ENCODE data around the gene GAL3ST2.
"Not testable (repeated sequence)": the region's sequence is repeated elsewhere in the genome, so short reads cannot be mapped to it uniquely, and the experiment has no call there.

The GAL3ST2 gene

DNA sequence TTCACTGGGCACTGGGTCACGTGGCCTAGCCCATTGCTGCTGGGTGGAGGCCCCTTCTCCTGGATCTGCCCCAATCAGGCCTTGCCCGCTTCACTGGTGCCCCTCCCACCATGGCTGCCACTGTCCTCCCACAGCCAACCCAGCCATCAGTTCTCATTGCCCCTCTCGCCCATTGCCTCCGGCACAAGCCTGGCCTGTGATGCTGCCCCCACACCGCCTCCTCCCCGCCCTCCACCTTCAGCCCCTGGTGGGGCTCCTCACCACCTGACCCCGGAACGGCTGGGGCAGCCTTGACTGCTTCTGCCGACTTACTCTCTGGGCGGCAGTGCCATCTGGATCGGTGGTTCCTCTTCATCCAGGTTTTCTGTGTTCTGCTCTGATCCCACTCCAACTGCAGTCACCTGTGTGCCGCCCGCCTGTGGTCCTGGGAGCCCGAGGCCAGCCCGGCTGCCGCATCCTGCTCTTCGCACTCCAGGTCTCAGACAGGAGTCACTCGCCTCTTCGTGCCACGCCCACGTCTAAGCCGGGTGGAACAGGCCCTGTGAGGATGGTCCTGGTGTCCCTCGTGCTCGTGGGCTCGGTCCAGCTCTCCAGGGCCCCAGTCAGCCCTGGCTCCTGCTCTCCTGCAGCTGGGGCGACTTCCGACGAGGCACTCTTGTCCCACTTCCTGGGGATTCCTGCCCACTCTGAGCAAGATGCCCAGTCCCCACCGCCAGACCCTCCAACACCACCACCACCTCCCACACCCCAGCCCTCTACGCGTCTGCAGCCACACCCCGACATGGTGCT lies 28.0 kb upstream of the GAL3ST2 start:
- no peak for DNase-seq

- DNase-seq, result no peak
Observed at GRCh38 chr2:241750076-241750840, 26.4 kb upstream of the GAL3ST2 start.

GRCh38 chr2:241751152-241751551 lies 25.5 kb upstream of the GAL3ST2 start:
- no peak for DNase-seq

DNA sequence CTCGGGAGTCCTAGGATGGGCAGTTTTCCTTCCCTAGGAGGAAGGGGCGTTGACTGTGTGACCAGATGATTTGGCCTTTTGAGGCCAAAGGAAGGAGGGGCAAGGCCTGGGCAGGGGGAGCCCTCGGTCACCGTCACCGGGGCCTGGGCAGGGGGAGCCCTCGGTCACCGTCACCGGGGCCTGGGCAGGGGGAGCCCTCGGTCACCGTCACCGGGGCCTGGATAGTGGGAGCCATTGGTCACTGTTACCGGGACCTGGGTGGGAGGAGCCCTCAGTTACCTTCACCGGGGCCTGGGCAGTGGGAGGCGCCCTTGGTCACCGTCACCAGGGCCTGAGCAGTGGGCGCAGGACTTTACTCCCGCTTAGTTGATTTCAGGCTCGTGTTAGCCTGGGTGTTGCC lies 24.8 kb upstream of the GAL3ST2 start:
- no peak for DNase-seq

DNA sequence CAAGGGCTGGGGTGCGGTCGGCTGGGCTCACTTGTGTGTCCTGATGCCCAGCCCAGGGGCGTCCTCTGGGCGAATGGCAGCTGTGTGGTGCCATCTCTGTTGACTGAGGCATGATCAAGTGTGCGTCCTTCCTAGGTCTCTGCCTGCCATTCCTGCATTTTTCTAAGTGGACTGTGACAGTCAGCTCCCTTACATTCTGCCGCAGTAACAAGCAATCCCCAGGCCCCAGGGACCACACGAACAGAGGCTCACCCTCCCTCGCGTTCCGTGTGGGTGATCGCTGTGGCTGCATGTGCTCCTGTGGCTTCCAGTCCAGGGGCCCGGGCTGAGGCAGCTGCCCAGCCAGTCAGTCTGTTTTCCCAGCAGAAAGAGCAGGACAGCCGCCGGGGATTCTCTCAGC lies 24.4 kb upstream of the GAL3ST2 start:
- no peak for DNase-seq

DNA sequence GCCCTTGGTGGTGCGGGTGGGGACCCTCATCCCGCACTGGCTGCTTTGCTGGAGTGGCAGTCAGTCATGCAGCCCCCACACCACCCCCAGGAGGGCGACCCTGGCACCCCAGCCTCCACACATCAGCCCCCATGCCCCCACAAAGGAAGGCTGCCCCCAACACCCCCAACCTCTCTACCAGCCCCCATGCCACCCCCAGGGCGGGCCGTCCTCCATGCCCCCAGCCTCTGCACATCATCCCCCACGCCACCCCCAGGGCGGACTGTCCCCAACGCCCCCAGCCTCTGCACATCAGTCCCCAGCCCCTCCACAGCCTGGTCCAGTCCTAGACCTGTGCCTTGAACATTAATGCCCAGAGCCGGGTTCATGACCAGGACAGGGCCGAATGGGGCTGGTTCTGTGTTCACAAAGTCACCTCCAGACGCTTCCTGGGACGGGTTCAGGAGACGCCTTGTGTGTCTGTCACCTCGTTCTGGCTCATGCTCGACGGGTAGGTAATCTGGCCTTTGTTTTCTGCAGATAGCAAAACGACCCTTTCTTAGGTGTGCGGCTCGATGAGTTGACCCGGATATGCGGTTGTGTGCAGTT lies 23.8 kb upstream of the GAL3ST2 start:
- DNase-seq, result no peak

- DNase-seq, result no peak
Observed at GRCh38 chr2:241753493-241753892, 23.1 kb upstream of the GAL3ST2 start.

DNA sequence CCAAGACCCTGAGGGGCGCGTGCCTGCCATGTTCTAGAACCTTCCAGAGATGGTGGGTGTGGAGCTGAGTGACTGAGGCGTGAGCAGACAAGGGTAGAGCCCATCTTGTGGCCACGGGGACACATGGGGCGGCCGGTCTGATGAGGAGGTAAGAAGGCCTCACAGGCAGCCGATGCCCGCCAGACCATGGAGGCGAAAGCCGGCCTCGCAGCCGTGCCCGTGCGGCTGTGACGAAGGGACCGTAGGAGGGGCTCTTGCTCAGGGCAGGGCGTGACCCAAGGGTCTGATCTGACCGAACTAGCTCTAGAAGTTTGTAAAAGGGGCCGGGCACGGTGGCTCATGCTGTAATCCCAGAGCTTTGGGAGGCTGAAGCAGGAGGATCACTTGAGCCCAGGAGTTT lies 22.6 kb upstream of the GAL3ST2 start:
- no peak for DNase-seq

DNA sequence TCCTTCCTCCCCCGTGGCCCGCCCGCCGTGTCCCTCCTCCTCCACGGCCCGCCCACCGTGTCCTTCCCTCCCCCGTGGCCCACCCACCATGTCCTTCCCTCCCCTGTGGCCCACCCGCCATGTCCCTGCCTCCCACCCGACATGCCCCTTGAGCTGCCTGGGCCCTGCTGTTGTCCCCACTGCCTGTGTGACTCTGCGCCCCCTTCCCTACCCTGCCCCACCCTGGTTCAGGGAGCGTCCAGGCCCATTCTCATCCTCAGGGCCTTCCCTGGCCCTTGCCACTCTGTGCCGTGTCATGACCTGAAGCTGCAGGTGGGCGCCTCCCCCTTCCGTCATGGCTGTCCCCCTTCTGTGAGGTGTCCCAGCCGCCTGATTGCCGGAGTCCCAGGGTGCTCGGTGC lies 21.5 kb upstream of the GAL3ST2 start:
- DNase-seq, result no peak

DNA sequence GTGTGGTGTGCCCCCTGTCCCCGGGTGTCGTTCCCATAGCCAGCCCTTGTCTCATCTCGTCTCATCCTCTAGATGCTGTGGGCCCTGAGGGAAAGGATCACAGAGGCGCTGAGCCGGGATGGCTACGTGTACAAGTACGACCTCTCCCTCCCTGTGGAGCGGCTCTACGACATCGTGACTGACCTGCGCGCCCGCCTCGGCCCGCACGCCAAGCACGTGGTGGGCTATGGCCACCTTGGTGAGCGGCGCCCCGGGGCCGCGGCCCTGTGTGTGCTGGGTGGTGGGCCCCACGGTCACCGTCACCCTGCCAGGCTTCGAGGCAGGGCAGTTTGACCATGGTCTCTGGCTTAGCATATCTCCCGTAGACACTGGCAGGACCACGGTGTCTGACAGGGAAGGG lies 20.8 kb upstream of the GAL3ST2 start:
- DNase-seq, result no peak

- DNase-seq, result no peak
Observed at GRCh38 chr2:241759067-241759807, 17.4 kb upstream of the GAL3ST2 start.

DNA sequence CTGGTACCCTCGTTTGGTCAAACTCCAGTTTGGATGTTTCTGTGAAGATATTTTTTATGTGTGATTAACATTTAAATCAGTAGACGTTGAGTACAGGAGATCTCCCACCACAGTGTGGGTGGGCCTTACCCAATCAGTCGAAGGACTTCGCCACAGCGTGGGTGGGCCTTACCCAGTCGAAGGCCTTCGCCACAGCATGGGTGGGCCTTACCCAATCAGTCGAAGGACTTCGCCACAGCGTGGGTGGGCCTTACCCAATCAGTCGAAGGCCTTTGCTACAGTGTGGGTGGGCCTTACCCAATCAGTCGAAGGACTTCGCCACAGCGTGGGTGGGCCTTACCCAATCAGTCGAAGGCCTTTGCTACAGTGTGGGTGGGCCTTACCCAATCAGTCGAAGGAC lies 16.7 kb upstream of the GAL3ST2 start:
- not testable (repeated sequence) for DNase-seq

- no peak for DNase-seq
Observed at GRCh38 chr2:241760301-241760771, 16.3 kb upstream of the GAL3ST2 start.

DNA sequence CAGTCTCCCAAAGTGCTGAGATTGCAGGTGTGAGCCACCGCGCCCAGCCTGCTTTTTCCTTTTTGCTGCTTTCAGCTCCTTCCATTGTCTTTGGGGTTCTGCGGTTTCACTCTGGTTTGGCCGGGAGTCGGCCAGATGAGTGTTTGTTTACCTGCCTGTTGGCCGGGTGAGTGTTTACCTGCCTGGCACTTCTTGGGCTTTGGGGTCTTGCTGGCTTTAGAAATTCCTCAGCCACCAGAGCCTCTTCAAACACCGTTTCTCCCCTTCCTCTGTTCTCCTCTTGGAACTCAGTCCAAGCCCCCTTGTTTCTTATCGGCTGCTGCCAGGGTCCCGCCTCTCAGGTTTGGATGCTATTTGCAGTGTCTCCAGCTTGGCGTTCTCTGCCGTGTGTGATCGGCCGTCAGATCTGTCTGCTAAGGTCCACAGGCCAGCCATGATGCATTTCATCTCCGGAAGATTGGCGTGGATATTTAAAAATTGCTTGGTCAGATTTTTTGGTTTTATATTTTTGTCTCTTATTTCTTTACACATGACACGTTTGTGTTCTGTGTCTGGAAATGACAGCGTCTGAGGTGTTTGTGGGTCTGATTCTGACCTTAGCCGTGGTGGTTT lies 14.2 kb upstream of the GAL3ST2 start:
- DNase-seq, result no peak

GRCh38 chr2:241762933-241763369 lies 13.7 kb upstream of the GAL3ST2 start:
- DNase-seq, result no peak

- no peak for DNase-seq
Observed at GRCh38 chr2:241763551-241764274, 12.9 kb upstream of the GAL3ST2 start.

DNA sequence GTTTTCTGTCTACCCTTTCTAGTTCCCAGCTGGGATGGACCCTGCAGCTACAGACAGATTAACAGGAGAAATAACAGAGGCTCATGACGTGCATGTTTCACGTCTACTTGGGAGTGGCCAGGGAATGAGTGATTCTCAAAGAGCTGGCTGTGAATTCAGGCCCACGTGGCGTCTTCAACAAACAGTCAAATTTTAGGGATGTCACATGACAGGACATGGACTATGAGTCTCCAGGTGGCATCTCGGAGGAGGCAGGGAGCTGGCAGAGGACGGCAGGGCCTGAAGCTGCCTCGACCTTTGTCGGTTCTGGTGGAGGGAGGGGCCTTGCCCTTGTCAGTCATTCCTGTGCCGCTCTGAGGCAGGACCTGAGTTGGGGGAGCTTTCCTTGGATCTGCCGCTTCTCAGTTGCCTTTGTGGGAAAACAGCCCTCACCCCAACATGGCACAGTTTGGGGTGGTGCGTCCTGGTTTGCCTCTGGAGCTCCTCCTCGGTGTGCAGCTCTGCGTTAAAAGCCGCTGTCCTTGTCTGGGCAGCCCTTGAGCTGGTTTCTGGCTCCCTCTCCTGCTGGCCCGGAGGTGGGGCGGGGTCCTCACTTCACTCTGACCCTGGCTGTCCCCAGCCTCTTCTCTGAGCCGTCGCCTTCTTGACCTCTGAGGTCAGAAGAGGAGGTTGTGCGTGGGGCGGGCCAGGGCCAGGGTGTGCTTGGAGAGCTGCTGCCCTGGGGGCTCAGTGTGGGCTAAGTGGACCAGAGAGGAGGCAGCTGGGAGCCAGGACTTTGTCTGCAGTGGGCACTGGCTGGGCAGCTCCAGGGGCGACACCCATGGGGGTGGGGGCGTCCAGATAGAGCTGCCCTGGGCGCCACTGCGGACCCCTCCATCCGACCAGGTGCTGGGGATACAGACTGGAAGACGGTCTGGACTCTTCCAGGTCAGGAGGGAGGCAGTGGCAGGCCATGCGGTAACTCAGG lies 12.1 kb upstream of the GAL3ST2 start:
- no peak for DNase-seq

DNA sequence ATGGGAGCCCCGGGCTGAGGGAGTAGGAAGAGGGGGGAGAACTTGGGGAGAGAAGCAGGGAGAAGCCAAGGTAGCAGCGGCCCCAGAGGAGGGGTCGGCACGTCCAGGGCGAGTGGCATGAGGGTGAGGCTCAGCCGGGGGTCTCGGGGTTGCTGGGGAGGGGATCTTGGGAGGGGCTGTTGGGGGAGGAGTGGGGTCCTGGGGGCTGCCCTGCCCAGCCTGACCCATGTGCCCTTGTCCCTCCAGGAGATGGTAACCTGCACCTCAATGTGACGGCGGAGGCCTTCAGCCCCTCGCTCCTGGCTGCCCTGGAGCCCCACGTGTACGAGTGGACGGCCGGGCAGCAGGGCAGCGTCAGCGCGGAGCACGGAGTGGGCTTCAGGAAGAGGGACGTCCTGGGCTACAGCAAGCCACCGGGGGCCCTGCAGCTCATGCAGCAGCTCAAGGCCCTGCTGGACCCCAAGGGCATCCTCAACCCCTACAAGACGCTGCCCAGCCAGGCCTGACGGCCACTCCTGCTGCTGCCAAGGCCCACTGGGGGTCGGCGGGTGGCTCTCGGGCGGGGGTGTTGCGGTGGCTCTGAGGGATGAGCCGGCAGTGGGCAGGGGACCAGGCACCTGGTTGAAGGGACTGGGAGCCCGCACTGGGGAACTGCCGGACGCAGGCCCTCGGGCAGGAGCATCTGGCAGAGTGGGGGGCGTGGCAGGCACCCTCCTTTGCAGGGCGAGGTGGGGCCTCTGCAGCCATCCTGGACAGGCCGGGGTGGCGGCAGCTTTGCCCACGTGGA lies 9.0 kb upstream of the GAL3ST2 start:
- DNase-seq, result no peak

DNA sequence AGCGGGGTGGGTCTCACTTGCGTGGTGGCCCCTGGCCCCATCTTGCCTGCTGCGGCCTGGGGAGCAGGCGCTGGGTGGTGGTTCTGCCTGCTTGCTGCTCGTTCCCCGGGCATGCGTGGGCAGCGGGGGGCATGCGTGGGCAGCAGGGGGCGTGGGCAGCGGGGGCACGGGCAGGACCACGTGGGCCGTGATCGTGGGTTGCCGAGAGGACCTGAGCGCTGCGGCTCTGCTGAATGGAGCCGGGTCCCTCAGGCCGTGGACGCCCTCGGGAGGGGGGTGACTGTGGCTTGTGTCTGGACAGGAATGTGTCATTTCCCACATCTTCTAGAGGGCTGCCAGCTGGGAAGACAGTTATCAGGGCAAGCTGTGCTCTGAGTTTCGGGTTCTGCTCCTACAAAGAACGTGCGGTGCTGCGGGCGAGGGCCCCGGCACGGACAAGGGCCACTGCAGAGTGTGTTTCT lies 8.3 kb upstream of the GAL3ST2 start:
- no peak for DNase-seq

GRCh38 chr2:241768850-241769249 lies 7.8 kb upstream of the GAL3ST2 start:
- DNase-seq, result no peak
